Pancreas (tissue), 10 donors: ENCODE data around the gene TNIK. TPM values are rescaled to one million over a fixed set of nuclear protein-coding genes. Genes with fewer than 3 reads are reported as not detected.

Source experiments
- ATAC-seq, 4 donors: fragments of 200-7000 bp; cut with Tn5 transposase; one replicate each; pipeline versions ENCODE4 v1.8.0 to v1.9.1; 2020; ENCODE audit warnings: mild to moderate bottlenecking in 4 of 4, moderate library complexity in 4 of 4
- DNase-seq, 6 donors: peaks; one replicate each; pipeline ENCODE4 v3.0.0-alpha.2; 2020
- FAIRE-seq: peaks from 2 replicates; lab custom pipeline; 2012; peaks lifted over from hg19 to GRCh38; lab: Jason Lieb, UNC
- H3K27ac ChIP-seq, 4 donors: fragments of 200-600 bp; sonication (generic); 1 replicate in 3 of 4; 2 replicates in 1 of 4; pipeline versions ENCODE4 v1.5.0 to v1.8.0; 2020
- H3K27me3 ChIP-seq, 4 donors: fragments of 200-600 bp; one replicate each; pipeline ENCODE4 v1.8.0; 2021
- H3K36me3 ChIP-seq, 3 donors: fragments of 200-600 bp; sonication (generic) in 1 of 3; one replicate each; pipeline versions ENCODE4 v1.5.0 to v1.8.0; 2020 to 2021
- H3K4me1 ChIP-seq, 3 donors: fragments of 200-600 bp; one replicate each; pipeline ENCODE4 v1.8.0; 2021
- H3K4me3 ChIP-seq, 4 donors: fragments of 200-600 bp; sonication (generic) in 2 of 4; one replicate each; pipeline versions ENCODE4 v1.5.0 to v1.8.0; 2020 to 2021
- H3K9me3 ChIP-seq, 4 donors: fragments of 200-600 bp; one replicate each; pipeline ENCODE4 v1.8.0; 2021
- CTCF ChIP-seq, 4 donors: fragments of 200-600 bp; sonication (generic) in 3 of 4; IDR thresholded peaks; one replicate each; pipeline versions ENCODE4 v1.5.0 to v1.8.0; 2021; ENCODE audit warnings: antibody characterized with exemption in 4 of 4
- WGBS, 2 donors: extraction: QIAGEN DNeasy Blood & Tissue Kit; methylation state at CpG; one replicate each; pipeline ENCODE4 v1.1.7; 2013; 5-methylcytosine and 5-hydroxymethylcytosine counted together
- intact Hi-C, 3 donors: fragments of 100-400 bp; cut with DNase I; formaldehyde crosslinking; loops; one replicate each; pipeline versions ENCODE4 v1.11.1 to v1.14.2; 2022
- polyA plus RNA-seq, 2 donors: library from polyadenylated mRNA; stranded (reverse); fragments of 200-250 nt; gene quantifications; one replicate each; pipeline ENCODE4 v1.2.3, GENCODE V29; 2013
- total RNA-seq, 6 donors: library from RNA; stranded (reverse); fragmentation: NEBNext Ultra II Directional in 4 of 6; extraction: Animal tissue kit (Norgen Biotek cat#: 25700) in 4 of 6; gene quantifications; one replicate each; pipeline versions ENCODE4 v1.2.1 to v1.2.4, GENCODE V29; 2021 to 2023
- donor health status: healthy with polysubstance abuse.
- donor health status: DM: no; HTN: no; CAD: no; lungs with moderate emphysema.
- donor health status: DM: no; HTN: no; CAD: no.
- donor health status: control.
- donor health status: control.
- donor health status: Bipolar disorder and iron deficiency.
- donor health status: DM: yes; HTN: yes; CAD: no.
- donor health status: DM: no; HTN: no; CAD: no.
- donor health status: DM: no; HTN: no; CAD: no.
- donor health status: DM: yes; HTN: yes; CAD: no.

Gene TNIK
- total and polyA plus RNA-seq, 8 donors = 3.5 to 13.6 (median 5.8) TPM

GRCh38 chr3:171108066-171108465 lies 352.1 kb downstream of the TNIK start:
- no peak for ATAC-seq
- Histone ChIP-seq H3K9me3 (no peaks in the 10 kb centered on the region), H3K27me3 (no peaks in the 10 kb centered on the region), H3K4me1 (no peaks in the 10 kb centered on the region), H3K4me3 (no peak overlapping the region), H3K27ac (no peak overlapping the region), H3K36me3 (no peaks in the 10 kb centered on the region)
- intact Hi-C loops = no loop called here
- no peak for DNase-seq
- WGBS, 2 donors = 62 to 65% methylated on average over 4 of the region's 4 CpGs
- FAIRE-seq = no peak
- no peak for TF ChIP-seq CTCF (IDR thresholded peaks at IDR 0.05)

GRCh38 chr3:171103185-171103584 lies 357.0 kb downstream of the TNIK start:
- intact Hi-C loops = no loop called here
- no peaks in the 10 kb centered on the region for H3K36me3 ChIP-seq
- 99 to 100% methylated on average over 1 of the region's 1 CpG for WGBS, 2 donors
- no peaks in the 10 kb centered on the region for H3K27me3 ChIP-seq
- no peak for TF ChIP-seq CTCF (IDR thresholded peaks at IDR 0.05)
- DNase-seq (no peak), FAIRE-seq (no peak), ATAC-seq (no peak)
- H3K9me3 ChIP-seq = no peaks in the 10 kb centered on the region
- H3K4me1 ChIP-seq = no peaks in the 10 kb centered on the region
- H3K27ac ChIP-seq = no peak overlapping the region
- no peak overlapping the region for H3K4me3 ChIP-seq

- ATAC-seq (no peak), DNase-seq (no peak), FAIRE-seq (no peak)
- H3K27ac ChIP-seq = no peak overlapping the region
- no peak overlapping the region for H3K4me3 ChIP-seq
- H3K36me3 ChIP-seq = no peaks in the 10 kb centered on the region
- no peaks in the 10 kb centered on the region for H3K4me1 ChIP-seq
- intact Hi-C loops = no loop called here
- no peaks in the 10 kb centered on the region for H3K27me3 ChIP-seq
- no peak for TF ChIP-seq CTCF (IDR thresholded peaks at IDR 0.05)
- H3K9me3 ChIP-seq = no peaks in the 10 kb centered on the region
- 97 to 98% methylated on average over 2 of the region's 2 CpGs for WGBS, 2 donors
Observed at GRCh38 chr3:171101982-171102641, 358.1 kb downstream of the TNIK start.

- ATAC-seq (no peak), DNase-seq (no peak), FAIRE-seq (no peak)
- no peak overlapping the region for H3K4me3 ChIP-seq
- H3K36me3 ChIP-seq = no peaks in the 10 kb centered on the region
- intact Hi-C loops = no loop called here
- no peaks in the 10 kb centered on the region for H3K9me3 ChIP-seq
- H3K4me1 ChIP-seq = no peaks in the 10 kb centered on the region
- TF ChIP-seq CTCF (IDR thresholded peaks at IDR 0.05) = no peak
- WGBS, 2 donors = 91 to 97% methylated on average over 1 of the region's 1 CpG
- no peak overlapping the region for H3K27ac ChIP-seq
- H3K27me3 ChIP-seq = no peaks in the 10 kb centered on the region
Observed at GRCh38 chr3:171099911-171100310, 360.3 kb downstream of the TNIK start.

GRCh38 chr3:171095063-171095462 lies 365.1 kb downstream of the TNIK start:
- Histone ChIP-seq H3K36me3 (no peaks in the 10 kb centered on the region), H3K4me1 (no peaks in the 10 kb centered on the region), H3K27ac (no peak overlapping the region), H3K4me3 (no peak overlapping the region), H3K27me3 (no peaks in the 10 kb centered on the region), H3K9me3 (no peaks in the 10 kb centered on the region)
- ATAC-seq (no peak), DNase-seq (no peak), FAIRE-seq (no peak)
- TF ChIP-seq CTCF (IDR thresholded peaks at IDR 0.05) = no peak
- 96 to 98% methylated on average over 1 of the region's 1 CpG for WGBS, 2 donors
- intact Hi-C loops = no loop called here
